Kidney (tissue), 14 donors: ENCODE measurements around the gene WIF1. TPM values are rescaled to one million over a fixed set of nuclear protein-coding genes. Genes with fewer than 3 reads are reported as not detected.

Source experiments
- DNase-seq, 5 donors: peaks; one replicate each; pipeline ENCODE4 v3.0.0-alpha.2; 2013 to 2020
- FAIRE-seq: peaks from 2 replicates; lab custom pipeline; 2012; peaks lifted over from hg19 to GRCh38; lab: Jason Lieb, UNC
- H3K27ac ChIP-seq, 2 donors: one replicate each; pipeline ENCODE4 v1.7.0; 2013; ENCODE audit warnings: low read depth in 2 of 2, low read length in 2 of 2, inconsistent platforms in 1 of 2
- H3K27me3 ChIP-seq: one replicate; pipeline ENCODE4 v1.7.1; 2013; ENCODE audit warnings: low read length, inconsistent platforms; ENCODE audit not compliant: control insufficient read depth, insufficient read depth
- H3K36me3 ChIP-seq, 3 donors: one replicate each; pipeline versions ENCODE4 v1.7.0 to v1.7.1; 2013; ENCODE audit warnings: low read length in 3 of 3, control low read depth in 1 of 3, inconsistent platforms in 1 of 3; ENCODE audit not compliant: insufficient read depth in 3 of 3, control insufficient read depth in 2 of 3
- H3K4me1 ChIP-seq, 3 donors: one replicate each; pipeline versions ENCODE4 v1.7.0 to v1.7.1; 2013; ENCODE audit warnings: low read length in 3 of 3, inconsistent platforms in 1 of 3, low read depth in 1 of 3; ENCODE audit not compliant: control insufficient read depth in 2 of 3, insufficient read depth in 2 of 3
- H3K4me3 ChIP-seq, 3 donors: one replicate each; pipeline versions ENCODE4 v1.7.0 to v1.8.1; 2013; ENCODE audit warnings: low read length in 3 of 3, control low read depth in 1 of 3, inconsistent platforms in 1 of 3
- H3K9ac ChIP-seq, 3 donors: one replicate each; pipeline versions ENCODE4 v1.7.0 to v1.7.1; 2013; ENCODE audit warnings: low read length in 3 of 3, control low read depth in 1 of 3, inconsistent platforms in 1 of 3
- H3K9me3 ChIP-seq, 3 donors: one replicate each; pipeline versions ENCODE4 v1.7.0 to v1.7.1; 2013; ENCODE audit warnings: low read length in 3 of 3, control low read depth in 1 of 3, inconsistent platforms in 1 of 3; ENCODE audit not compliant: control insufficient read depth in 2 of 3, insufficient read depth in 1 of 3
- CTCF ChIP-seq: IDR thresholded peaks from 3 replicates; pipeline ENCODE4 v1.5.1; 2012; ENCODE audit warnings: mild to moderate bottlenecking, moderate library complexity, borderline replicate concordance; ENCODE audit not compliant: insufficient read depth; ENCODE audit errors: extremely low read depth
- intact Hi-C: fragments of 100-400 bp; cut with DNase I; formaldehyde crosslinking; loops from one replicate; pipeline ENCODE4 v1.11.1; 2022
- polyA plus RNA-seq: library from polyadenylated mRNA; stranded (reverse); fragments of 350-450 nt; fragmentation: Illumina TruSeq; extraction: RNeasy Lipid Tissue Mini Kit (QIAGEN cat#74804); gene quantifications from one replicate; pipeline ENCODE4 v1.2.3, GENCODE V29; 2014; ENCODE audit warnings: low read depth, low replicate concordance; ENCODE audit not compliant: insufficient read depth
- total RNA-seq: library from RNA; stranded (reverse); fragmentation: NEBNext Ultra II Directional; extraction: Animal tissue kit (Norgen Biotek cat#: 25700); gene quantifications from one replicate; pipeline ENCODE4 v1.2.1, GENCODE V29; 2021
- donor health status: control.
- donor health status: control.
- donor health status: control.
- donor health status: control.
- donor health status: control.
- donor health status: DM: yes; HTN: yes; CAD: no.
- donor health status: Normal renal cell carcinoma (clear cell type).

The WIF1 gene
- total and polyA plus RNA-seq, 2 donors from 2014 or later = not detected

GRCh38 chr12:65069336-65069735, 51.8 kb downstream of the WIF1 start:
- H3K9me3 ChIP-seq = no peaks in the 10 kb centered on the region
- DNase-seq (no peak), FAIRE-seq (peak; percentile 82)
- peaks cover 0 to 13% (median 0%) of the 10 kb centered on the region in 3 donors for H3K4me1 ChIP-seq
- no peak for TF ChIP-seq CTCF
- H3K27me3 ChIP-seq = no peaks in the 10 kb centered on the region
- H3K27ac ChIP-seq = no peak overlapping the region
- no peaks in the 10 kb centered on the region for H3K36me3 ChIP-seq
- H3K4me3 ChIP-seq = peak overlapping the region in 2 of 3 donors; percentile 10 to 19
- H3K9ac ChIP-seq = no peak overlapping the region
- intact Hi-C loops = no loop called here

GRCh38 chr12:65067383-65067782, 53.7 kb downstream of the WIF1 start:
- FAIRE-seq = no peak
- intact Hi-C loops = no loop called here
- no peak for DNase-seq

GRCh38 chr12:65055859-65056258, 65.2 kb downstream of the WIF1 start:
- FAIRE-seq = no peak
- Histone ChIP-seq H3K27me3 (no peaks in the 10 kb centered on the region), H3K27ac (no peak overlapping the region), H3K4me3 (no peak overlapping the region), H3K4me1 (no peaks in the 10 kb centered on the region), H3K36me3 (no peaks in the 10 kb centered on the region), H3K9ac (no peak overlapping the region), H3K9me3 (no peaks in the 10 kb centered on the region)
- no peak for DNase-seq
- intact Hi-C loops = no loop called here
- no peak for TF ChIP-seq CTCF

More at GRCh38 chr12:65067383-65067782, 53.7 kb downstream of the WIF1 start:
- Histone ChIP-seq H3K9ac (no peak overlapping the region), H3K9me3 (no peaks in the 10 kb centered on the region), H3K36me3 (no peaks in the 10 kb centered on the region), H3K4me1 (peaks cover 0 to 13% (median 0%) of the 10 kb centered on the region in 3 donors), H3K27me3 (no peaks in the 10 kb centered on the region), H3K4me3 (no peak overlapping the region), H3K27ac (no peak overlapping the region)
- no peak for TF ChIP-seq CTCF

GRCh38 chr12:65051218-65051617, 69.9 kb downstream of the WIF1 start:
- no peak for TF ChIP-seq CTCF
- FAIRE-seq = no peak
- Histone ChIP-seq H3K27me3 (no peaks in the 10 kb centered on the region), H3K4me1 (no peaks in the 10 kb centered on the region), H3K36me3 (no peaks in the 10 kb centered on the region), H3K9me3 (no peaks in the 10 kb centered on the region), H3K27ac (no peak overlapping the region), H3K9ac (no peak overlapping the region), H3K4me3 (no peak overlapping the region)
- peak in 2 of 5 donors; percentile 24 to 37 for DNase-seq
- intact Hi-C loops = no loop called here
